Subcutaneous adipose tissue (tissue), 4 donors: ENCODE data around the gene COL15A1. TPM values are rescaled to one million over a fixed set of nuclear protein-coding genes. Genes with fewer than 3 reads are reported as not detected.

Experiments used
- total RNA-seq, 4 donors: library from RNA; depleted of rRNA; stranded (reverse); fragments of >200 nt; gene quantifications; one replicate each; pipeline ENCODE4 v1.1.0, GENCODE V29; 2016
- TF ChIP-seq, protein P1 (sequence below): fragments of 450-650 bp; IDR thresholded peaks from one replicate; pipeline ENCODE4 v1.5.1; 2016; ENCODE audit warnings: low read depth, mild to moderate bottlenecking, control low read depth, antibody characterized with exemption, moderate library complexity

COL15A1 gene
- total RNA-seq, 4 donors from 2014 or later, result 21.2 to 85.5 (median 59.4) TPM

DNA sequence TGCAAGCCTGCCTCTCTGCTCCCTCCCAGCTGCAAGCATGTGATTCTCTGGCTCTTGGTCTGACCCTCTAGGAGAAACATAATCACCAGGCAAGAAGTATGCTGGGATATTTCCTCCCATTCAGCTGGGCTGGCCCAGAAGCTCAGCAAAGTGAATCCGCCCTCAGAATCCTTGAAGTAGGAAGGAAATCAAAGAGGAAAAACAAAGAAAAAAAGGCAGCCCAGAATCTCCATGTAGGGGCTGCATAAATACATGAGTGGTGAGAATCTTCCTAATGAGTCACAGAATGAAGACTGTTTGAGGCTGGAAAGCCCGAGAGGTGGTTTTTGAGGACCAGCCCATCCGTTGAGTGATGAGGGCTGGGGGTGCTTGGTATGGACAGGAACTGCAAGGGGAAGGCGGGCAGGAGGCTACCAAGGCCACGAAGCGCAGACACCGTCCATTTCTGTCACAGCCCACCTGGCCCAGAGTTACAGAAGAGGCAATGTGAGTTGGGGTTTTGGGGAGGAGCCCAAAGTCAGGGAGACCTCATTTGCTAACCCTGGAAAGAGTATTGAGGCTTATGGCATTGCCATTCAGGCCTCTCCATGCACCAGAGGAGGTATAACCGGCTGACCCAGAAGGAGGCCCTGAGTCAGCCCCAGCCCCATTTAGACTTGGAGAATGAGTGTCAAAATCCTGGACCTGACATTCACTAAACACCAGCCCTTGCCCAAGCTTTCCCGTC lies 127.8 kb downstream of the COL15A1 start:
- TF ChIP-seq, protein P1, sequence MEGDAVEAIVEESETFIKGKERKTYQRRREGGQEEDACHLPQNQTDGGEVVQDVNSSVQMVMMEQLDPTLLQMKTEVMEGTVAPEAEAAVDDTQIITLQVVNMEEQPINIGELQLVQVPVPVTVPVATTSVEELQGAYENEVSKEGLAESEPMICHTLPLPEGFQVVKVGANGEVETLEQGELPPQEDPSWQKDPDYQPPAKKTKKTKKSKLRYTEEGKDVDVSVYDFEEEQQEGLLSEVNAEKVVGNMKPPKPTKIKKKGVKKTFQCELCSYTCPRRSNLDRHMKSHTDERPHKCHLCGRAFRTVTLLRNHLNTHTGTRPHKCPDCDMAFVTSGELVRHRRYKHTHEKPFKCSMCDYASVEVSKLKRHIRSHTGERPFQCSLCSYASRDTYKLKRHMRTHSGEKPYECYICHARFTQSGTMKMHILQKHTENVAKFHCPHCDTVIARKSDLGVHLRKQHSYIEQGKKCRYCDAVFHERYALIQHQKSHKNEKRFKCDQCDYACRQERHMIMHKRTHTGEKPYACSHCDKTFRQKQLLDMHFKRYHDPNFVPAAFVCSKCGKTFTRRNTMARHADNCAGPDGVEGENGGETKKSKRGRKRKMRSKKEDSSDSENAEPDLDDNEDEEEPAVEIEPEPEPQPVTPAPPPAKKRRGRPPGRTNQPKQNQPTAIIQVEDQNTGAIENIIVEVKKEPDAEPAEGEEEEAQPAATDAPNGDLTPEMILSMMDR, result no peak

DNA sequence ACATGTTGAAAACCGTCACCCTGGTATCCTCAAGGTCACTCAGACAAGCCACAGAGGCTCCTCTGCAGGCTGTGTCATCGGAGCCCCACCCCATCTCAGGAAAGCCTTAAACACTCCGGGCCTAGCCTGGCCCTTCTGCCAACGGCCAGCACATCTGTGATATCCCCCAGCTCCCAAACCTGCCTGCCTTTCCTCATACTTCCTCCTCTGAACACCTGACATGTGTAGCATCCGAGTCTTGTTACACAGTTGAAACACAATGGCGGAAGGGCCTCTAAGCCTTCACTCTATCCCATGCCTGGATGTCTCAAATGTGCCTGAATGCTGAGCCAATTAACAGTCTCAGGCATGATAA lies 128.3 kb downstream of the COL15A1 start:
- TF ChIP-seq, protein P1, result no peak

DNA sequence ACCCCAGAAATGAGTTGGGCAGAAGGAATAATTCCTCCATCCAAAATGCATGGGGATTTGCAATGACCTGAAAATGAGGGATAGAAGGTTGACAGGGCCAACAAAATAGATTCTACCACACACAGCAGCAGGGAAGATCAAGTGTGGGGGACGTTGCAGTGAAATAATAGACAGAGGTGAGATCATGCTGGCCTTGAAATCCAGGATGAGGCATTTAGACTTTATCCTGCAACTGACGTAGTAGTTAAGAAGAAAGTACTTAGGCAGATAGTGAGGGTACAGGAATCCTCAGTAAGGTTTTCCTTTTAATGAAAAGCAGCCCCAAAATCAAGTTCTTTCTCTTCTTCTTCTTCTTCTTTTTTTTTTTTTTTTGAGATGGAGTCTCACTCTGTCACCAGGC lies 129.6 kb downstream of the COL15A1 start:
- TF ChIP-seq, protein P1, result no peak

DNA sequence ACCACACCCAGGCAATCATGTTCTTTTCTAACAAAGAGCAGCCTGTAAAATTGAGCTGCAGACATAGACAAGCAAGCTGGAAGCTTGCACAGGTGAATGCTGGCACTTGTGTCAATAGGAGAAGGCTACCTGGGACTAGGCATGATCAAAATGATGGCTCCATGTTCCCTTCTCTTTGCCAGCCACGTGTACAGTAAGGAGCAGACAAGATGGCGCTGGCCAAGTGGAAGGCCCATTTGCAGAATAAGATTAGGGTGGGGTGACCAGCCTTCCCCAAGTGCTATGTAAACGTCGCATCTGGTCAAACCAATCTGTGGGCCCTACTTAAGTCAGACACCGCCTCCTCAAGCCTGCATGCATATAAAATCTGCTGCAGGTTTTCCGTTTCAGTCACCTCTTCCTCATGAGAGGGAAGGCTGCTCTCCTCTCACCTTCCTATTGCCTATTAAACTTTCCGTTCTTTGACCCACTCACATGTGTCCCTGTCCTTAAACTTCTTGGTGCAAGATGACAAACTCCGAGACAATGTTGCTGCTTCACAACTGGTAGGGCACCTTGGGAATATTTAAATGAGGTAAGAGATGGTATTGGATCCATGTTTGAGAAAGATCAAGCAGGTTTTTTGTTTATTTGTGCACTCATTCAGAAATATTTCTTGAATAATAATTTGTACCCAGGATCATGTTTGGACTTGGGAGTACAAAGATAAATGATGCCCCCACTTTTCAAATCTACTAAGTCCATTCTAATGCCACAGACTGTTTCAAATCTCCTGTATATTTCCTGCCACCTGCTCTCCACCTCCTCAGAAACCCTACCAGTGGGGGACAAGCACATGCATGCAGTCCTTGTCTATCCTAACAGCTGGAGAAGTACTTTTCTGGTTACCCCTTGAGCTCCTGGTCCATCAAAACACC lies 130.5 kb downstream of the COL15A1 start:
- TF ChIP-seq, protein P1, result no peak

DNA sequence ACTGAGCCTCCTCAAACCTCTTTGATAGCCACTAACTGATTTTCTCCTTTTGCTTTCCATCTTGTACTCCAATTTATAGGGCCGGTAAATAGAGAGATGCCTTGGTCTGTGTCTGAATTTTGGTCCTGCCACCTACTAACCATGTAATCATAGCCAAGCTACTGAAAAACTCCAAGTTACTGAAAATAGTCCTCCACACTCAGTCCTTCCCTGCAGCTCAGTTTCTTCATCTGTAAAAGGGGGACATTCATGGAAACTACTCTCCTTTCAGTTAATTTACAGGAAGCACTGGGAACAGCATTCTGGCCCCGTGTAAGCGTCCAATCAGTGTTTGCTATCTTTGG lies 131.2 kb downstream of the COL15A1 start:
- TF ChIP-seq, protein P1, result no peak

DNA sequence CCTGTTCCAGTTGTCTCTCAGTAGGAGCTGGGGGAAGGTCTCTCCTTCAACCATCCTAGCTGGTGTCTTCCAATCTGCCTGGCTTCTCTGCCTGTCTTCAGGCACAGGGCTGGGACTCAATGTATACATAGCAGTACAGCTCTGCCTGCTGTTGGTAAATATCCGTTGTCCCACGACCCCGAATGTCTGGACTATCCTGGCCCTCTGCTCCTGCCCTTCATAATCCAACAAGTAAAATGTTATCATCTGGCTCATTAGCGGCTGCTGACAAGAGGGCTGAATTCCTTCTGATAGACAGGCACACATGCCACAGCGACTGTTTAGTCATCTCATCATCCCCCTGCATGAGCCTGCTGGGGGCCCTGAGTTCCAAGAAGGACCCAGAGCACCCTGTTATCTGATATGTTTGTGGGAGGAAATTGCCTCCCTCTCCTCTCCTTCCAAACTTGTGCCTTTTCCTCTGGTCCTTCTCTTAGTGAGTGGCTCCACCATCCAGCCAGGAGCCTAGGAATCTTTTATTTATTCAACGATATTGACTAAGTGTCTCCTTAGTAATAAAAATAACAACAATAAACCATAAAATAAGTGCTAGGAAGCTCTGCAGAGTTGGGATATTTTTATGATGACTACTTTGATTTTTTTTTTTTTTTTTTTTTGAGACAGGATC lies 131.7 kb downstream of the COL15A1 start:
- TF ChIP-seq, protein P1, result no peak

DNA sequence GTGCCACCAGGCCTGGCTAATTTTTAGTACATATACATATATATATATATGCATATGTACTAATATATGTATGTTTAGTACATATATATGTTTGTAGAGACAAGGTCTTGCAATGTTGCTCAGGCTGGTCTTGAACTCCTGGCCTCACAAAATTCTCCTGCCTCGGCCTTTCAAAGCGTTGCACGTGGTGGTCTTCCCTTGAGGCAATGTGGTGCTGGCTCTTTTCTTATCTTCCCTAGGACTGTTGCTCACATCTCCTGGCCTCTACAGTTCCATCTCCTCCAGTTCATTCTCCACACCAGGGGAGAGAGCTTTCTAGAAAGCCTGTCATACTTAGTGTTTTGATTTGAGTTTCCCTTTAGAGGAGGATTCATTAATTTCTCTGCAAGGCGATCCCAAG lies 132.3 kb downstream of the COL15A1 start:
- TF ChIP-seq, protein P1, result no peak
